ENCODE results near the gene CCDC146. TPM values are rescaled to one million over a fixed set of nuclear protein-coding genes. Genes with fewer than 3 reads are reported as not detected.
A peak's percentile ranks its signal among the peaks of the same experiment; 100 is the strongest.

The CCDC146 gene
- total RNA-seq, 1 experiment from 2014 or later: 1.4 TPM

GRCh38 chr7:77326131-77326530 is 203.7 kb downstream of the CCDC146 start:
- no peaks in the 10 kb centered on the region for H3K9me3 Mint-ChIP-seq (ENCODE audit: unreplicated experiment)
- no peak for TF ChIP-seq CTCF (IDR thresholded peaks at IDR 0.05; ENCODE audit: insufficient read depth in 1 of 2, low read depth in 1 of 2, low read length in 1 of 2, severe bottlenecking in 1 of 2, unreplicated experiment in 1 of 2)
- Histone ChIP-seq H3K27me3 (replicated peaks; ENCODE audit: control insufficient read depth, insufficient read depth, low read length) (no peaks in the 10 kb centered on the region), H3K4me3 (ENCODE audit: low read depth, low read length) (no peak overlapping the region), H3K4me1 (peaks cover 20% of the 10 kb centered on the region), H3K36me3 (ENCODE audit: control insufficient read depth, insufficient read depth, low read length) (no peaks in the 10 kb centered on the region), H3K9me3 (no peaks in the 10 kb centered on the region)
- ChIA-PET POLR2A (no interaction called here), CTCF (no interaction called here)
- peaks cover 16% of the 10 kb centered on the region for H3K4me1 Mint-ChIP-seq (ENCODE audit: low read depth, unreplicated experiment)
- H3K27ac Mint-ChIP-seq (ENCODE audit: unreplicated experiment): no peak overlapping the region
- no peaks in the 10 kb centered on the region for H3K27me3 Mint-ChIP-seq (ENCODE audit: insufficient read depth, unreplicated experiment)
- intact Hi-C loops (cut with micrococcal nuclease; ENCODE audit: unreplicated experiment): loop anchor here (2.0 kb wide), 1 partner anchor 79 kb away; no protein-coding TSS in a partner anchor
- no TSS peak for BruUV-seq (replicated peaks)
- H3K4me3 Mint-ChIP-seq (ENCODE audit: unreplicated experiment): no peak overlapping the region
- DNase-seq: no peak
- H3K36me3 Mint-ChIP-seq (ENCODE audit: insufficient read depth, unreplicated experiment): peaks cover 5% of the 10 kb centered on the region

GRCh38 chr7:77327067-77327931 is 204.9 kb downstream of the CCDC146 start:
- Mint-ChIP-seq H3K27me3 (ENCODE audit: insufficient read depth, unreplicated experiment) (no peaks in the 10 kb centered on the region), H3K4me1 (ENCODE audit: low read depth, unreplicated experiment) (peaks cover 16% of the 10 kb centered on the region), H3K9me3 (ENCODE audit: unreplicated experiment) (no peaks in the 10 kb centered on the region), H3K27ac (ENCODE audit: unreplicated experiment) (peak overlapping the region; percentile 66), H3K4me3 (ENCODE audit: unreplicated experiment) (no peak overlapping the region), H3K36me3 (ENCODE audit: insufficient read depth, unreplicated experiment) (peaks cover 12% of the 10 kb centered on the region)
- Histone ChIP-seq H3K4me3 (ENCODE audit: low read depth, low read length) (no peak overlapping the region), H3K9me3 (no peaks in the 10 kb centered on the region), H3K27me3 (replicated peaks; ENCODE audit: control insufficient read depth, insufficient read depth, low read length) (no peaks in the 10 kb centered on the region), H3K4me1 (peaks cover 20% of the 10 kb centered on the region), H3K36me3 (ENCODE audit: control insufficient read depth, insufficient read depth, low read length) (no peaks in the 10 kb centered on the region)
- CTCF ChIA-PET: no interaction called here
- intact Hi-C loops (cut with micrococcal nuclease; ENCODE audit: unreplicated experiment): loop anchor here (2.0 kb wide), 1 partner anchor 80 kb away; no protein-coding TSS in a partner anchor
- POLR2A ChIA-PET: no interaction called here
- no peak for TF ChIP-seq CTCF (IDR thresholded peaks at IDR 0.05; ENCODE audit: insufficient read depth in 1 of 2, low read depth in 1 of 2, low read length in 1 of 2, severe bottlenecking in 1 of 2, unreplicated experiment in 1 of 2)
- no TSS peak for BruUV-seq (replicated peaks)
- peak; percentile 88 to 89 for DNase-seq

DNA sequence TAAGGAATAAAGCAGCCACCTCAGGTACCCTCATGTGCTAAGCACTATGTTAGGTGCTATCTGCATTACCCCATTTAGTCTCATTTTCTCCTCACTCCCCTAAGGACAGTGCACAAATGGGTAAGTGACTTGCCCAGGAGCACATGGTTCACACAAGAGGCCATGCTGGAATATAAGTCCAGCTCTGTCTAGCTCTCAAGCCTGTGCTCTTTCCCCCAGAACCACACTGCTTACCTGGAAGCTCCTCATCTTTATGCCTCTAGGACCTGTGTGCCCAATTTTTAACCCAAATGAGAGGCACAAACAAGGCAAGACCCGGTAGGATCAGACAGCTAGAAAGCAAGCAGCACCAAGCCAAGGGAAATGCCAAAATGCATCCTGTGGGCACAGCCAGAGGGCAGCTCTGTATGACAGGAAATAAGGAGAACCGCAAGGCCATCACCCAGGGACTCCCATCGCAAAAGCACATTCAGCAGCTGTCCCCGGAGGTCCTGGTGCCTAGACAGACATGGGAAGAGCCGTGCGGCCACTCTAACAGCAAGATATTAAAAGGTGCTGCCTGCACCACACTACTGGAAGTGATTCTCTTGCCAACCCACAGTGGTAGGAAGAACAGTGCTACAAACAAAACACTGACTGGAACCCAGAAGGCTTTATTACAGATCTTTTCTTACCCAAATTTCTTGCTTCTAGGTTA is 205.7 kb downstream of the CCDC146 start:
- H3K27ac Mint-ChIP-seq (ENCODE audit: unreplicated experiment): peak overlapping the region; percentile 21
- Histone ChIP-seq H3K4me3 (ENCODE audit: low read depth, low read length) (no peak overlapping the region), H3K9me3 (no peaks in the 10 kb centered on the region), H3K4me1 (peaks cover 20% of the 10 kb centered on the region), H3K27me3 (replicated peaks; ENCODE audit: control insufficient read depth, insufficient read depth, low read length) (no peaks in the 10 kb centered on the region), H3K36me3 (ENCODE audit: control insufficient read depth, insufficient read depth, low read length) (no peaks in the 10 kb centered on the region)
- ChIA-PET CTCF (no interaction called here), POLR2A (no interaction called here)
- no peaks in the 10 kb centered on the region for H3K27me3 Mint-ChIP-seq (ENCODE audit: insufficient read depth, unreplicated experiment)
- no TSS peak for BruUV-seq (replicated peaks)
- H3K36me3 Mint-ChIP-seq (ENCODE audit: insufficient read depth, unreplicated experiment): peaks cover 12% of the 10 kb centered on the region
- intact Hi-C loops (cut with micrococcal nuclease; ENCODE audit: unreplicated experiment): loop anchor here (2.0 kb wide), 1 partner anchor 81 kb away; no protein-coding TSS in a partner anchor
- no peak overlapping the region for H3K4me3 Mint-ChIP-seq (ENCODE audit: unreplicated experiment)
- peaks cover 16% of the 10 kb centered on the region for H3K4me1 Mint-ChIP-seq (ENCODE audit: low read depth, unreplicated experiment)
- no peak for DNase-seq
- no peak for TF ChIP-seq CTCF (IDR thresholded peaks at IDR 0.05; ENCODE audit: insufficient read depth in 1 of 2, low read depth in 1 of 2, low read length in 1 of 2, severe bottlenecking in 1 of 2, unreplicated experiment in 1 of 2)
- H3K9me3 Mint-ChIP-seq (ENCODE audit: unreplicated experiment): no peaks in the 10 kb centered on the region

Measured in Caco-2 (cell line).